ENCODE results near the gene PLK1.
"Not testable (repeated sequence)": the region's sequence is repeated elsewhere in the genome, so short reads cannot be mapped to it uniquely, and the experiment has no call there.

PLK1 gene

DNA sequence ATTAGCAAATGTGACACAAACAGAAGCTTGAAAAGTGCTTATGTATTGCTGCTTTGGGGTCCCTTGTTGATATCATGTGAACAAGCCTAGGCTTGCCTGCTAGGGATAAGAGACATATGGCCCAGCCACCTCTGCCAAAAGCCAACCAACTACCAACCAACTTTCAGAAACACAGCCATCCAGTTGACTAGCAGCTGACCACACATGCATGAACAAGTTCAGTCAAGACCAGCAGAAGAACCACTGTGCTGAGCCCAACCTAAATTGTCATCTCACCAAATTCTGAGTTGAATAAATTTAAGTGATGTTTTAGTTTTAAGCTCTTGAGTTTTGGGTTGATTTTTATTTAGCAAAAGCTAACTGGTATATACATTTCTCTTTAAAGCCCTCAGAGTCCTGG, 30.8 kb downstream of the PLK1 start:
- TF ChIP-seq, protein P1, sequence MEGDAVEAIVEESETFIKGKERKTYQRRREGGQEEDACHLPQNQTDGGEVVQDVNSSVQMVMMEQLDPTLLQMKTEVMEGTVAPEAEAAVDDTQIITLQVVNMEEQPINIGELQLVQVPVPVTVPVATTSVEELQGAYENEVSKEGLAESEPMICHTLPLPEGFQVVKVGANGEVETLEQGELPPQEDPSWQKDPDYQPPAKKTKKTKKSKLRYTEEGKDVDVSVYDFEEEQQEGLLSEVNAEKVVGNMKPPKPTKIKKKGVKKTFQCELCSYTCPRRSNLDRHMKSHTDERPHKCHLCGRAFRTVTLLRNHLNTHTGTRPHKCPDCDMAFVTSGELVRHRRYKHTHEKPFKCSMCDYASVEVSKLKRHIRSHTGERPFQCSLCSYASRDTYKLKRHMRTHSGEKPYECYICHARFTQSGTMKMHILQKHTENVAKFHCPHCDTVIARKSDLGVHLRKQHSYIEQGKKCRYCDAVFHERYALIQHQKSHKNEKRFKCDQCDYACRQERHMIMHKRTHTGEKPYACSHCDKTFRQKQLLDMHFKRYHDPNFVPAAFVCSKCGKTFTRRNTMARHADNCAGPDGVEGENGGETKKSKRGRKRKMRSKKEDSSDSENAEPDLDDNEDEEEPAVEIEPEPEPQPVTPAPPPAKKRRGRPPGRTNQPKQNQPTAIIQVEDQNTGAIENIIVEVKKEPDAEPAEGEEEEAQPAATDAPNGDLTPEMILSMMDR (IDR thresholded peaks at IDR 0.05; ENCODE audit: insufficient read depth, low read depth, low read length, missing control alignments) = no peak
- no peak overlapping the region for H3K4me3 ChIP-seq (ENCODE audit: low read depth, low read length)
- no peak for DNase-seq (ENCODE audit: low read depth)

DNA sequence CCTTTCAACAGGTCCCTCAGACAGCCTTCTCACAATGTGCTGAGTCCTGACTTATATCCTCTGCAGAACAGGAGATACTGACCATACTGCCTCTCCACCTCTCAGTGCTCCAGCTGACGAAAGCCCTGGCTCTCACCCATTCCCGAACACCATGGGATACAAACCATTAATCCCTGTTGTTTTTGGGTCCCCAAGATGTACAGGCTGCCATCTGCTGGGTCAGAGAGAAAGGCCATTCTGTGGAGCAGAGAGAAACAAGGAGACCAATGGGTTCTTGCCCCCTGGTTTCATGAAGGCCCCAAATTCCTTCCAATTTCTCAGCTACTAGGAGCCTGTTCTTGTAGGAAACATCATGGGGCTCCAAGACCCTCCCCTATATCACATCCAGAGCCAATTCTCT, 31.3 kb downstream of the PLK1 start:
- no peak overlapping the region for H3K4me3 ChIP-seq (ENCODE audit: low read depth, low read length)
- DNase-seq (ENCODE audit: low read depth) = no peak
- TF ChIP-seq, protein P1 (IDR thresholded peaks at IDR 0.05; ENCODE audit: insufficient read depth, low read depth, low read length, missing control alignments) = no peak

DNA sequence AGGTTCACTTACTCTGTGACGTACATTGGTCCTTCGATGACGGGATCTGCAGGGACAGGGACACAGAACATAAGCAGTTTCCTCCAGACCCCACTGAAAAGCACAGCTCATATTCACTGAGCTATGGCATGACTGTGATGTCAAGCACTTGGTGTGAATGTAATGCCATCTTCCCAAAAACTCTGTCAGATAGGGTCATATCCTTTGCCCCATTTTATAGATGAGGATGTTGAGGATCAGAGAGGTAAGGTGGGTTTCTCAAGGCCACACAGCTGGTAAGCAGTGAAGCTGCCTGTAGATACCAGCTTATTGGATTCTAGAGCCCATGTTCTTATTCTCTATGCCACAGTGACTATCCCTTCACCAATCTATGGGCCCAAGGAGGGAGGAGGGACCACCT, 31.8 kb downstream of the PLK1 start:
- H3K4me3 ChIP-seq (ENCODE audit: low read depth, low read length) = no peak overlapping the region
- no peak for DNase-seq (ENCODE audit: low read depth)
- TF ChIP-seq, protein P1 (IDR thresholded peaks at IDR 0.05; ENCODE audit: insufficient read depth, low read depth, low read length, missing control alignments) = no peak

DNA sequence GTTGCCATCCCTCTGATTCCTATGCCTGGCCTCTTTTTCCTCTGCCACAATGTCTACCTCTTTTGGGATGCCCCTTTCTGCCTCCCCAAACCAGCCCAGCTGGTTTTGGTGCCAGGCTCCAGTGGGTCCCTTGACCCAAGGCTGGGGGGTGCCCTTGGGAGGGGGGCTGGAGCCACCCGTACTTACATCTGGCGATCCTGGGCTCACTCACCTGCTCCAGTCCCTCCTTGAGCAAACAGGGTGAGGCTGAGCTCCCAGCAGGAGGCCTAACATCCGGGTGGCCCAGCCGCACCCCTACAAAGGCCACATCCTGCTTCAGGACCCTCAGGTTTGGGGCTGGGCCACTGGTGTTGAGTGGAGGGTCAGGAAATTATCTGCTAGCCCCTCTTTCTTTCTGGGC, 33.1 kb downstream of the PLK1 start:
- no peak overlapping the region for H3K4me3 ChIP-seq (ENCODE audit: low read depth, low read length)
- TF ChIP-seq, protein P1 (IDR thresholded peaks at IDR 0.05; ENCODE audit: insufficient read depth, low read depth, low read length, missing control alignments) = no peak
- no peak for DNase-seq (ENCODE audit: low read depth)

DNA sequence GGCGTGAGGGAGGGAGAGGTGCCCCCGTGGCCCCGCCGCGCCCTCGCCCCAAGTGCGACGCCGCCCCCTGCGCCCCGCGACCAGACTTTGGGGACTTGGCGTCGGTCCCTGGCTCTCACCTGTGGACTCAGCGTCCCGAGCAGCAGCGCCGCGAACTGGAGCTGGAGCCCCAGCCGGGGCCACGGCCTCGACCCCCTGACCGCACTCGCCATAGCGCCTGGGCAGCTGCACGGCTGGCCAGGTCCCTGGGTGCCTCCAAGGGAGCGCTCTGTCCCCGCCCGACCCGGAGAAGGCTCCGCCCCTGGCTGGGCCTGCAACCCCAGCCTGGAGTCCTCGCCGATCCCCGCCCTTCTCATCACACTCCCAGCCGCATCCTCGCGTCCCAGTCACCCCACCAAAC, 34.3 kb downstream of the PLK1 start, which contains the start of gene ERN2:
TSS of gene ERN2 (minus strand) at position 247 of the 400 bp plus-strand sequence. CDS start at position 212, 35 bp downstream.
- no peak for DNase-seq (ENCODE audit: low read depth)
- TF ChIP-seq, protein P1 (IDR thresholded peaks at IDR 0.05; ENCODE audit: insufficient read depth, low read depth, low read length, missing control alignments) = no peak
- H3K4me3 ChIP-seq (ENCODE audit: low read depth, low read length) = no peak within 1 kb of the TSS

DNA sequence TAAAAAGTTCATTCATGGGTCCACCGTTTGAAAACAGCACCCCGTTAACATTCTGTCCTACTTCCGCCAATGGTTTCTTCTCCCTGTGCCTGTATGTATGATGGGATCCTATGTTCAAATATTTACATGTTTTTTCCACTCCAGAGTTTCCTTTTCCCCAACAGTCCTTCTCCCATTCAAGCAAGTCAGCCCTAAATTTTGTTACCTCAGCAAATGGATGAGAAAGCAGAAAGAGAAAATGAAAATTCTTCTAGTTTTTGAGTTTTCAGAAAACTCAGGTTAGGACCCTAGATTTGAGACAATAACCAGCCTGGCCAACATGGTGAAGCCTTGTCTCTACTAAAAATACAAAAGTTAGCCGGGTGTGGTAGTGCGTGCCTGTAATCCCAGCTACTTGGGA, 37.8 kb downstream of the PLK1 start:
- no peak for DNase-seq (ENCODE audit: low read depth)
- no peak overlapping the region for H3K4me3 ChIP-seq (ENCODE audit: low read depth, low read length)
- TF ChIP-seq, protein P1 (IDR thresholded peaks at IDR 0.05; ENCODE audit: insufficient read depth, low read depth, low read length, missing control alignments) = no peak

DNA sequence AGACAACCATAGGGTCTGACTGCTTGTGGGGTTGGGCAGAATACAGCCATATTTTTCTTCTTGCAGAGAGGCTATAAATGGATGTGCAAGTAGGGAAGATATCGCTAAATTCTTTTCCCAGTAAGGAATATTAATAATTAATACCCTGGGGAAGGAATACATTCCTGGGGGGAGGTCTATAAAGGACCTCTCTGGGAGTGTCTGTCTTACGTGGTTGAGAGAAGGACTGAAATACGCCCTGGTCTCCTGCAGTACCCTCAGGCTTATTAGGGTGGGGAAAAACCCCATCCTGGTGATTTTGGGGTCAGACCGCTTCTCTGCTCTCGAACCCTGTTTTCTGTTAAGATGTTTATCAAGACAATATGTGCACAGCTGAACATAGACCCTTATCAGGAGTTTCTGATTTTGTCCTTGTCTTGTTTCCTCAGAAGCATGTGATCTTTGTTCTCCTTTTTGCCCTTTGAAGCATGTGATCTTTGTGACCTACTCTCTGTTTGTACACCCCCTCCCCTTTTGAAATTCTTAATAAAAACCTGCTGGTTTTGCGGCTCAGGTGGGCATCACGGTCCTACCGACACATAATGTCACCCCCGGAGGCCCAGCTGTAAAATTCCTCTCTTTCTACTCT, 44.0 kb downstream of the PLK1 start:
- H3K4me3 ChIP-seq (ENCODE audit: low read depth, low read length); DNase-seq (ENCODE audit: low read depth): not testable (repeated sequence)

All from GM12865 (cell line).